Measurements from ENCODE around the gene GP5.

DNA sequence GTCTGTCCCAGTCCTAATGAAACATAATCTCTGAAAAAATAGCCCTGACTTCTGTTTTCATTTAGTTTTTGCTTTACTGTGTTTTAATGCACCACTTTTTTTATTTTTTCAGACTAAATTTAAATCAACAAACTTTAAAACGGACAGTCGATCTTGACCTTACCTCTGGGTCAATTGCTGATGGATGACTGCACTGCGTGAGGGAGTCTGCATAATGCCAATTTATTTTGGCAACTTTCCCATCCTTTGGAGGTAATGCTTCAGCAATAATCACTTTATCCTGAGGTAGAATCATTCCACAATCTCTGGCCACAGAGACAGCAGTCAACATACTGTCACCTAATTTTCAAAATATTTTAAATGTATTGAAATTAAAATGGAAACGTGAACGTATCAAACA is 32.5 kb upstream of the GP5 start:
- TF ChIP-seq, protein P1, sequence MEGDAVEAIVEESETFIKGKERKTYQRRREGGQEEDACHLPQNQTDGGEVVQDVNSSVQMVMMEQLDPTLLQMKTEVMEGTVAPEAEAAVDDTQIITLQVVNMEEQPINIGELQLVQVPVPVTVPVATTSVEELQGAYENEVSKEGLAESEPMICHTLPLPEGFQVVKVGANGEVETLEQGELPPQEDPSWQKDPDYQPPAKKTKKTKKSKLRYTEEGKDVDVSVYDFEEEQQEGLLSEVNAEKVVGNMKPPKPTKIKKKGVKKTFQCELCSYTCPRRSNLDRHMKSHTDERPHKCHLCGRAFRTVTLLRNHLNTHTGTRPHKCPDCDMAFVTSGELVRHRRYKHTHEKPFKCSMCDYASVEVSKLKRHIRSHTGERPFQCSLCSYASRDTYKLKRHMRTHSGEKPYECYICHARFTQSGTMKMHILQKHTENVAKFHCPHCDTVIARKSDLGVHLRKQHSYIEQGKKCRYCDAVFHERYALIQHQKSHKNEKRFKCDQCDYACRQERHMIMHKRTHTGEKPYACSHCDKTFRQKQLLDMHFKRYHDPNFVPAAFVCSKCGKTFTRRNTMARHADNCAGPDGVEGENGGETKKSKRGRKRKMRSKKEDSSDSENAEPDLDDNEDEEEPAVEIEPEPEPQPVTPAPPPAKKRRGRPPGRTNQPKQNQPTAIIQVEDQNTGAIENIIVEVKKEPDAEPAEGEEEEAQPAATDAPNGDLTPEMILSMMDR (IDR thresholded peaks at IDR 0.05): no peak
- TF ChIP-seq POLR2A (IDR thresholded peaks at IDR 0.05): no peak
